Measurements from ENCODE around the gene ATF6.

DNA sequence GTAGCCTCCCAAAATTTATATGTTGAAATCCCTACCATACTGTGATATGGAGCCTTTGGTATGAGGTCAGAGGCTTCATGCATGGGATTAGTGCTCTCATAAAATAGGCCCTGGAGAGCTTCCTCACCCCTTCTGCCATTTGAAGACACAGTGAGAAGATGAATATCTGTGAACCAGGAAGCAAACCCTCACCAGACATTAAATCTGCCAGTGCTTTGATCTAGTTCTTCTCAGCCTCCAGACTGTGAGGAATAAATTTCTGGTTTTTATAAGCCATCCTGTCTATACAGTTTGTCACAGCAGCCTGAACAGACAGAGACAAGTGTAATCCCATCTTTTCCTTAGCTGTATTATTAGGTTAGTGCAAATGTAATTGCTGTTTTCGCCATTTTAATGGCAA, 169.1 kb downstream of the ATF6 start:
- TF ChIP-seq, protein P1, sequence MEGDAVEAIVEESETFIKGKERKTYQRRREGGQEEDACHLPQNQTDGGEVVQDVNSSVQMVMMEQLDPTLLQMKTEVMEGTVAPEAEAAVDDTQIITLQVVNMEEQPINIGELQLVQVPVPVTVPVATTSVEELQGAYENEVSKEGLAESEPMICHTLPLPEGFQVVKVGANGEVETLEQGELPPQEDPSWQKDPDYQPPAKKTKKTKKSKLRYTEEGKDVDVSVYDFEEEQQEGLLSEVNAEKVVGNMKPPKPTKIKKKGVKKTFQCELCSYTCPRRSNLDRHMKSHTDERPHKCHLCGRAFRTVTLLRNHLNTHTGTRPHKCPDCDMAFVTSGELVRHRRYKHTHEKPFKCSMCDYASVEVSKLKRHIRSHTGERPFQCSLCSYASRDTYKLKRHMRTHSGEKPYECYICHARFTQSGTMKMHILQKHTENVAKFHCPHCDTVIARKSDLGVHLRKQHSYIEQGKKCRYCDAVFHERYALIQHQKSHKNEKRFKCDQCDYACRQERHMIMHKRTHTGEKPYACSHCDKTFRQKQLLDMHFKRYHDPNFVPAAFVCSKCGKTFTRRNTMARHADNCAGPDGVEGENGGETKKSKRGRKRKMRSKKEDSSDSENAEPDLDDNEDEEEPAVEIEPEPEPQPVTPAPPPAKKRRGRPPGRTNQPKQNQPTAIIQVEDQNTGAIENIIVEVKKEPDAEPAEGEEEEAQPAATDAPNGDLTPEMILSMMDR (conservative IDR thresholded peaks at IDR 0.05; ENCODE audit: low read depth, low read length), result no peak
- no peak for TF ChIP-seq POLR2A (IDR thresholded peaks at IDR 0.05; ENCODE audit: low read depth, low read length)
- no peak for TF ChIP-seq RAD21 (IDR thresholded peaks at IDR 0.05; ENCODE audit: low read length)
